Measurements from ENCODE around the gene TENM3. TPM values are rescaled to one million over a fixed set of nuclear protein-coding genes. Genes with fewer than 3 reads are reported as not detected.

Gene TENM3
- total RNA-seq, 1 experiment from 2014 or later: not detected

GRCh38 chr4:182828360-182829025, 585.3 kb downstream of the TENM3 start:
- Histone ChIP-seq H3K79me2 (ENCODE audit: low read depth) (no peaks in the 10 kb centered on the region), H3K9me3 (ENCODE audit: insufficient read depth, low read depth) (no peaks in the 10 kb centered on the region), H3K4me2 (no peak overlapping the region), H4K20me1 (ENCODE audit: insufficient read depth) (no peaks in the 10 kb centered on the region), H3K4me3 (no peak overlapping the region), H2AFZ (no peak overlapping the region), H3K27me3 (ENCODE audit: insufficient read depth, low read depth) (peaks cover 50% of the 10 kb centered on the region), H3K4me1 (replicated peaks; ENCODE audit: insufficient read depth) (no peaks in the 10 kb centered on the region), H3F3A (ENCODE audit: insufficient read depth, low read depth) (no peaks in the 10 kb centered on the region), H3K36me3 (ENCODE audit: low read depth) (no peaks in the 10 kb centered on the region), H3K9me2 (ENCODE audit: insufficient read depth) (no peaks in the 10 kb centered on the region), H3K27ac (no peak overlapping the region)
- no TSS peak for BruUV-seq (replicated peaks)
- CTCF ChIA-PET: no interaction called here
- intact Hi-C loops (cut with micrococcal nuclease; ENCODE audit: unreplicated experiment): no loop called here
- POLR2A ChIA-PET (ENCODE audit: unreplicated experiment): no interaction called here
- DNase-seq: no peak
- no peak for TF ChIP-seq EZH2 (IDR thresholded peaks at IDR 0.05; ENCODE audit: low read depth)
- TF ChIP-seq, protein P1, sequence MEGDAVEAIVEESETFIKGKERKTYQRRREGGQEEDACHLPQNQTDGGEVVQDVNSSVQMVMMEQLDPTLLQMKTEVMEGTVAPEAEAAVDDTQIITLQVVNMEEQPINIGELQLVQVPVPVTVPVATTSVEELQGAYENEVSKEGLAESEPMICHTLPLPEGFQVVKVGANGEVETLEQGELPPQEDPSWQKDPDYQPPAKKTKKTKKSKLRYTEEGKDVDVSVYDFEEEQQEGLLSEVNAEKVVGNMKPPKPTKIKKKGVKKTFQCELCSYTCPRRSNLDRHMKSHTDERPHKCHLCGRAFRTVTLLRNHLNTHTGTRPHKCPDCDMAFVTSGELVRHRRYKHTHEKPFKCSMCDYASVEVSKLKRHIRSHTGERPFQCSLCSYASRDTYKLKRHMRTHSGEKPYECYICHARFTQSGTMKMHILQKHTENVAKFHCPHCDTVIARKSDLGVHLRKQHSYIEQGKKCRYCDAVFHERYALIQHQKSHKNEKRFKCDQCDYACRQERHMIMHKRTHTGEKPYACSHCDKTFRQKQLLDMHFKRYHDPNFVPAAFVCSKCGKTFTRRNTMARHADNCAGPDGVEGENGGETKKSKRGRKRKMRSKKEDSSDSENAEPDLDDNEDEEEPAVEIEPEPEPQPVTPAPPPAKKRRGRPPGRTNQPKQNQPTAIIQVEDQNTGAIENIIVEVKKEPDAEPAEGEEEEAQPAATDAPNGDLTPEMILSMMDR (conservative IDR thresholded peaks at IDR 0.05): no peak

DNA sequence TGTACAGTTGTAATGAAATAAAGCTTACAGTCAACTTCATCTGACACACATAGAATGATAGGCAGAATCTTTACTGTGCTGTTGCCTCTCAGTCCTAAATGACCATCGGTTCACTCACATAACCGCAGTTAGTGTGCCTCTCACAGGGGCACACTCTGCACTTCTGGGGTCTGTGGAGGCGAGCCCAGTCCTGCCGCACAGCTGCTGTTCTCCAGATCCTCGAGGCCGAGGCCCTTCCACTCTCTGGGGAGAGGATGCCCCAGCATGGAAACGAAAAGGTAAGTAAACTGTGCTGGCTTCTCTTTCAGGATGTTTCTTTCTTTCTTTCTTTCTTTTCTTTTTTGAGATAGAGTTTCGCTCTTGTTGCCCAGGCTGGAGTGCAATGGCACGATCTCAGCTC, 586.0 kb downstream of the TENM3 start:
- no peaks in the 10 kb centered on the region for H3K9me3 ChIP-seq (ENCODE audit: insufficient read depth, low read depth)
- no peak overlapping the region for H3K27ac ChIP-seq
- intact Hi-C loops (cut with micrococcal nuclease; ENCODE audit: unreplicated experiment): no loop called here
- ChIA-PET POLR2A (ENCODE audit: unreplicated experiment) (no interaction called here), CTCF (no interaction called here)
- no peaks in the 10 kb centered on the region for H4K20me1 ChIP-seq (ENCODE audit: insufficient read depth)
- BruUV-seq (replicated peaks): no TSS peak
- no peak overlapping the region for H3K4me3 ChIP-seq
- DNase-seq: no peak
- peaks cover 50% of the 10 kb centered on the region for H3K27me3 ChIP-seq (ENCODE audit: insufficient read depth, low read depth)
- H2AFZ ChIP-seq: no peak overlapping the region
- no peaks in the 10 kb centered on the region for H3K36me3 ChIP-seq (ENCODE audit: low read depth)
- no peaks in the 10 kb centered on the region for H3K9me2 ChIP-seq (ENCODE audit: insufficient read depth)
- no peaks in the 10 kb centered on the region for H3K79me2 ChIP-seq (ENCODE audit: low read depth)
- no peak for TF ChIP-seq EZH2 (IDR thresholded peaks at IDR 0.05; ENCODE audit: low read depth)
- TF ChIP-seq, protein P1 (conservative IDR thresholded peaks at IDR 0.05): no peak
- H3K4me1 ChIP-seq (replicated peaks; ENCODE audit: insufficient read depth): no peaks in the 10 kb centered on the region
- no peaks in the 10 kb centered on the region for H3F3A ChIP-seq (ENCODE audit: insufficient read depth, low read depth)
- H3K4me2 ChIP-seq: no peak overlapping the region

- no peak for DNase-seq
- Histone ChIP-seq H4K20me1 (ENCODE audit: insufficient read depth) (no peaks in the 10 kb centered on the region), H3K4me3 (no peak overlapping the region), H3K79me2 (ENCODE audit: low read depth) (no peaks in the 10 kb centered on the region), H3K9me3 (ENCODE audit: insufficient read depth, low read depth) (no peaks in the 10 kb centered on the region), H3K27me3 (ENCODE audit: insufficient read depth, low read depth) (peaks cover 56% of the 10 kb centered on the region), H3K4me1 (replicated peaks; ENCODE audit: insufficient read depth) (no peaks in the 10 kb centered on the region), H3K36me3 (ENCODE audit: low read depth) (no peaks in the 10 kb centered on the region), H2AFZ (no peak overlapping the region), H3K4me2 (no peak overlapping the region), H3F3A (ENCODE audit: insufficient read depth, low read depth) (no peaks in the 10 kb centered on the region), H3K9me2 (ENCODE audit: insufficient read depth) (no peaks in the 10 kb centered on the region), H3K27ac (no peak overlapping the region)
- ChIA-PET POLR2A (ENCODE audit: unreplicated experiment) (no interaction called here), CTCF (no interaction called here)
- no peak for TF ChIP-seq EZH2 (IDR thresholded peaks at IDR 0.05; ENCODE audit: low read depth)
- TF ChIP-seq, protein P1 (conservative IDR thresholded peaks at IDR 0.05): no peak
- BruUV-seq (replicated peaks): no TSS peak
- intact Hi-C loops (cut with micrococcal nuclease; ENCODE audit: unreplicated experiment): no loop called here
Measured at GRCh38 chr4:182831376-182831775, 588.2 kb downstream of the TENM3 start.
